Posterior vena cava (tissue), 2 donors: ENCODE measurements around the gene TMEM109. TPM values are rescaled to one million over a fixed set of nuclear protein-coding genes. Genes with fewer than 3 reads are reported as not detected.

Experiments used
- total RNA-seq, 2 donors: library from RNA; stranded (reverse); fragmentation: NEBNext Ultra II Directional; extraction: Animal tissue kit (Norgen Biotek cat#: 25700); gene quantifications; one replicate each; pipeline ENCODE4 v1.2.1, GENCODE V29; 2021
- donor health status: DM: yes; HTN: yes; CAD: no.
- donor health status: DM: yes; HTN: yes; CAD: no.

Gene TMEM109
- total RNA-seq, 2 donors from 2014 or later = 118 to 125 TPM

Other genes starting within 250 kb of the TMEM109 start
- gene MS4A8, start 214.5 kb upstream of the TMEM109 start, total RNA-seq = not detected
- gene MS4A18, start 189.4 kb upstream of the TMEM109 start, total RNA-seq = not detected
- not detected for gene MS4A15, start 157.3 kb upstream of the TMEM109 start, total RNA-seq
- not detected for gene MS4A10, start 128.8 kb upstream of the TMEM109 start, total RNA-seq
- gene CCDC86, start 72.0 kb upstream of the TMEM109 start, total RNA-seq = 10 to 100 TPM; 14.9 to 21.9 TPM
- under 1 TPM in 1 of 2 donors, not detected in 1; 0.14 TPM for gene PTGDR2, start 58.2 kb upstream of the TMEM109 start, total RNA-seq
- gene ZP1, start 46.6 kb upstream of the TMEM109 start, total RNA-seq = not detected
- gene PRPF19, start 7.6 kb upstream of the TMEM109 start, total RNA-seq = 10 to 100 TPM; 47.6 to 50.9 TPM
- gene TMEM132A, start 10.3 kb downstream of the TMEM109 start, total RNA-seq = 1 to 10 TPM; 5.4 to 7.7 TPM
- gene SLC15A3, start 38.0 kb downstream of the TMEM109 start, total RNA-seq = 10 to 100 TPM; 27.4 to 29.3 TPM
- gene CD6, start 57.5 kb downstream of the TMEM109 start, total RNA-seq = under 1 TPM; 0.43 to 0.93 TPM
- under 1 TPM; 0.52 to 0.60 TPM for gene CD5, start 188.3 kb downstream of the TMEM109 start, total RNA-seq
- 10 to 100 TPM; 21.6 to 31.2 TPM for gene VPS37C, start 247.3 kb downstream of the TMEM109 start, total RNA-seq